Activated CD8-positive, alpha-beta memory T cell treated with anti-CD3 and anti-CD28 coated beads for 1 hour (primary cell): Measurements from ENCODE around the gene TIAL1.
"Not testable (repeated sequence)": the region's sequence is repeated elsewhere in the genome, so short reads cannot be mapped to it uniquely, and the experiment has no call there.

ENCODE experiments used
- DNase-seq, 2 donors: peaks; one replicate each; pipeline ENCODE4 v3.0.0-alpha.2; 2020; ENCODE audit warnings: low read depth in 1 of 2; ENCODE audit errors: extremely low read depth in 1 of 2

The TIAL1 gene

GRCh38 chr10:119614686-119615085 is 17.9 kb upstream of the TIAL1 start:
- no peak for DNase-seq

GRCh38 chr10:119613741-119614140 is 17.0 kb upstream of the TIAL1 start:
- no peak for DNase-seq

- no peak for DNase-seq
Measured at GRCh38 chr10:119611433-119611832, 14.7 kb upstream of the TIAL1 start.

GRCh38 chr10:119609516-119609915 is 12.8 kb upstream of the TIAL1 start:
- DNase-seq, result no peak

- DNase-seq, result no peak
Measured at GRCh38 chr10:119608316-119609155, 11.8 kb upstream of the TIAL1 start.

- no peak for DNase-seq
Measured at GRCh38 chr10:119604468-119604867, 7.7 kb upstream of the TIAL1 start.

- no peak for DNase-seq
Measured at GRCh38 chr10:119602241-119603095, 5.7 kb upstream of the TIAL1 start.

- no peak for DNase-seq
Measured at GRCh38 chr10:119598397-119598796, 1.6 kb upstream of the TIAL1 start.

GRCh38 chr10:119597405-119598186 is 832 bp upstream of the TIAL1 start:
- DNase-seq, result no peak

- DNase-seq, result peak in 1 of 2 donors; percentile 29
Measured at GRCh38 chr10:119595676-119596515, 868 bp downstream of the TIAL1 start.

GRCh38 chr10:119595134-119595675 is 1.6 kb downstream of the TIAL1 start:
- no peak for DNase-seq

- no peak for DNase-seq
Measured at GRCh38 chr10:119588071-119588470, 8.7 kb downstream of the TIAL1 start.

GRCh38 chr10:119578355-119578754 is 18.4 kb downstream of the TIAL1 start:
- DNase-seq, result no peak

GRCh38 chr10:119575991-119576390 is 20.8 kb downstream of the TIAL1 start:
- DNase-seq, result no peak

GRCh38 chr10:119575506-119575905 is 21.3 kb downstream of the TIAL1 start:
- DNase-seq, result no peak

GRCh38 chr10:119567978-119568377 is 28.8 kb downstream of the TIAL1 start:
- no peak for DNase-seq

- DNase-seq, result no peak
Measured at GRCh38 chr10:119562097-119562496, 34.7 kb downstream of the TIAL1 start.

GRCh38 chr10:119559511-119559910 is 37.3 kb downstream of the TIAL1 start:
- DNase-seq, result not testable (repeated sequence)

- DNase-seq, result not testable (repeated sequence)
Measured at GRCh38 chr10:119556081-119556480, 40.7 kb downstream of the TIAL1 start.
